Karpas-422 (cell line): ENCODE results near the gene SUMO1. TPM values are rescaled to one million over a fixed set of nuclear protein-coding genes. Genes with fewer than 3 reads are reported as not detected.
"Not testable (repeated sequence)": the region's sequence is repeated elsewhere in the genome, so short reads cannot be mapped to it uniquely, and the experiment has no call there.

Source experiments
- DNase-seq: peaks from one replicate; pipeline ENCODE4 v3.0.0-alpha.2; 2015
- H2AFZ ChIP-seq: fragments of 200-600 bp; sonication (generic); 2 replicates; pipeline ENCODE4 v1.6.1; 2014; ENCODE audit warnings: antibody characterized with exemption, low read length, mixed read lengths
- H3K27ac ChIP-seq: fragments of 200-600 bp; sonication (generic); 2 replicates; pipeline ENCODE4 v1.5.1; 2014; ENCODE audit warnings: mild to moderate bottlenecking, low read length, moderate library complexity
- H3K27me3 ChIP-seq: fragments of 200-600 bp; sonication (generic); 2 replicates; pipeline ENCODE4 v1.6.1; 2014; ENCODE audit warnings: low read length, mixed read lengths
- H3K36me3 ChIP-seq: fragments of 200-600 bp; sonication (generic); 2 replicates; pipeline ENCODE4 v1.6.1; 2014; ENCODE audit warnings: low read length, mixed read lengths; ENCODE audit not compliant: insufficient read depth
- H3K4me1 ChIP-seq: fragments of 200-600 bp; sonication (generic); 2 replicates; pipeline ENCODE4 v1.6.1; 2014; ENCODE audit warnings: mild to moderate bottlenecking, low read length, mixed read lengths
- H3K4me2 ChIP-seq: fragments of 200-600 bp; sonication (generic); 2 replicates; pipeline ENCODE4 v1.6.1; 2014; ENCODE audit warnings: low read length, low read depth, mild to moderate bottlenecking; ENCODE audit not compliant: poor library complexity, severe bottlenecking
- H3K4me3 ChIP-seq: fragments of 200-600 bp; sonication (generic); 2 replicates; pipeline ENCODE4 v1.5.1; 2014; ENCODE audit warnings: mild to moderate bottlenecking, antibody characterized with exemption, low read length, mixed read lengths
- H3K79me2 ChIP-seq: fragments of 200-600 bp; sonication (generic); 2 replicates; pipeline ENCODE4 v1.6.1; 2014; ENCODE audit warnings: mild to moderate bottlenecking, low read length, mixed read lengths
- H3K9ac ChIP-seq: fragments of 200-600 bp; sonication (generic); 2 replicates; pipeline ENCODE4 v1.6.0; 2014; ENCODE audit warnings: low read length
- H3K9me2 ChIP-seq: fragments of 200-600 bp; sonication (generic), shearing (Covaris generic); replicated peaks from 2 replicates; pipeline ENCODE4 v1.6.0; 2014; ENCODE audit warnings: mild to moderate bottlenecking, low read length, moderate library complexity; ENCODE audit not compliant: insufficient read depth
- H3K9me3 ChIP-seq: fragments of 300-700, 200-600 bp; sonication (generic); 2 replicates; pipeline ENCODE4 v1.6.1; 2014; ENCODE audit warnings: low read length, mixed read lengths
- H4K20me1 ChIP-seq: fragments of 200-600 bp; sonication (generic); 2 replicates; pipeline ENCODE4 v1.6.1; 2014; ENCODE audit warnings: mild to moderate bottlenecking, antibody characterized with exemption, low read length, low read depth; ENCODE audit not compliant: insufficient read depth
- total RNA-seq: library from RNA; depleted of rRNA; stranded (reverse); fragments of >200 nt; shearing (Covaris generic); gene quantifications from 2 replicates; pipeline ENCODE4 v1.2.3, GENCODE V29; 2014; ENCODE audit warnings: low replicate concordance; rRNA removed

SUMO1 gene
- 89.8 and 170 TPM in 2 replicates for total RNA-seq

- peak within 1 kb of the TSS; percentile 94 for H3K9ac ChIP-seq
- H3K27ac ChIP-seq = peak within 1 kb of the TSS; percentile 37; the same call in 1 of the 2 replicates
- H3K36me3 ChIP-seq = 0 out of 2 replicates have a peak, but pooled peaks cover 3% of the 10 kb centered on the region
- no peaks in the 10 kb centered on the region for H3K27me3 ChIP-seq
- H3K9me2 ChIP-seq = no peaks in the 10 kb centered on the region
- H3K9me3 ChIP-seq = no peaks in the 10 kb centered on the region
- H4K20me1 ChIP-seq = peaks cover 19% of the 10 kb centered on the region
- H3K79me2 ChIP-seq = peaks cover 48% of the 10 kb centered on the region
- H2AFZ ChIP-seq = peak within 1 kb of the TSS; percentile 99
- H3K4me1 ChIP-seq = peaks cover 21% of the 10 kb centered on the region
- H3K4me3 ChIP-seq = peak within 1 kb of the TSS; percentile 93
- DNase-seq = peak; percentile 97
- peak within 1 kb of the TSS; percentile 97 for H3K4me2 ChIP-seq
Observed at GRCh38 chr2:202238234-202239197, at the start of gene SUMO1. Gene SUMO1, minus strand, starts transcription at chr2:202238597. Its CDS starts 146 bp downstream, at chr2:202238451.

- no peaks in the 10 kb centered on the region for H3K9me2 ChIP-seq
- no peaks in the 10 kb centered on the region for H3K9me3 ChIP-seq
- H3K27ac ChIP-seq = no peak overlapping the region
- H3K4me3 ChIP-seq = no peak overlapping the region
- peaks cover 58% of the 10 kb centered on the region for H3K79me2 ChIP-seq
- no peak overlapping the region for H3K9ac ChIP-seq
- H3K4me1 ChIP-seq = no peaks in the 10 kb centered on the region
- peaks cover 15% of the 10 kb centered on the region; the same call in 1 of the 2 replicates for H4K20me1 ChIP-seq
- peaks cover 71% of the 10 kb centered on the region for H3K36me3 ChIP-seq
- no peak overlapping the region for H3K4me2 ChIP-seq
- H2AFZ ChIP-seq = no peak overlapping the region
- H3K27me3 ChIP-seq = no peaks in the 10 kb centered on the region
- DNase-seq = no peak
Observed at GRCh38 chr2:202286595-202286994, 48.2 kb upstream of the SUMO1 start.

GRCh38 chr2:202278944-202279343, 40.5 kb upstream of the SUMO1 start:
- no peak overlapping the region for H3K27ac ChIP-seq
- H3K4me2 ChIP-seq = no peak overlapping the region
- no peaks in the 10 kb centered on the region for H3K9me3 ChIP-seq
- H3K9me2 ChIP-seq = no peaks in the 10 kb centered on the region
- peaks cover 54% of the 10 kb centered on the region for H4K20me1 ChIP-seq
- H3K36me3 ChIP-seq = peaks cover 78% of the 10 kb centered on the region
- H3K79me2 ChIP-seq = peaks cover 86% of the 10 kb centered on the region
- no peak overlapping the region for H3K9ac ChIP-seq
- DNase-seq = peak; percentile 43
- H2AFZ ChIP-seq = no peak overlapping the region
- H3K4me1 ChIP-seq = no peaks in the 10 kb centered on the region
- no peaks in the 10 kb centered on the region for H3K27me3 ChIP-seq
- H3K4me3 ChIP-seq = no peak overlapping the region

- H3K36me3 ChIP-seq = peaks cover 78% of the 10 kb centered on the region
Observed at GRCh38 chr2:202278036-202278760, 39.8 kb upstream of the SUMO1 start.

GRCh38 chr2:202276078-202276720, 37.8 kb upstream of the SUMO1 start:
- Histone ChIP-seq H3K36me3 (peaks cover 70% of the 10 kb centered on the region), H4K20me1 (peaks cover 79% of the 10 kb centered on the region), H3K79me2 (peaks cover 96% of the 10 kb centered on the region)
- H3K4me1 ChIP-seq, H3K4me3 ChIP-seq, H3K27me3 ChIP-seq, DNase-seq, H3K9me2 ChIP-seq, H3K27ac ChIP-seq, H3K9ac ChIP-seq, H3K4me2 ChIP-seq, H3K9me3 ChIP-seq, H2AFZ ChIP-seq: not testable (repeated sequence)

More at GRCh38 chr2:202278036-202278760, 39.8 kb upstream of the SUMO1 start:
- peak; percentile 39 for DNase-seq
- Histone ChIP-seq H4K20me1 (peaks cover 61% of the 10 kb centered on the region), H3K9me3 (no peaks in the 10 kb centered on the region), H3K9ac (no peak overlapping the region), H3K27ac (no peak overlapping the region), H3K4me2 (no peak overlapping the region), H3K79me2 (peaks cover 93% of the 10 kb centered on the region), H2AFZ (no peak overlapping the region), H3K4me1 (no peaks in the 10 kb centered on the region), H3K27me3 (no peaks in the 10 kb centered on the region), H3K9me2 (no peaks in the 10 kb centered on the region), H3K4me3 (no peak overlapping the region)

- H3K9ac ChIP-seq = no peak overlapping the region
- no peak overlapping the region for H3K27ac ChIP-seq
- H3K4me1 ChIP-seq = peaks cover 31% of the 10 kb centered on the region
- peaks cover 28% of the 10 kb centered on the region; the same call in 1 of the 2 replicates for H3K36me3 ChIP-seq
- no peak overlapping the region for H3K4me3 ChIP-seq
- H3K9me3 ChIP-seq = no peaks in the 10 kb centered on the region
- H3K79me2 ChIP-seq = peaks cover 99% of the 10 kb centered on the region
- DNase-seq = peak; percentile 32
- H3K4me2 ChIP-seq = peak overlapping the region; percentile 73
- H3K9me2 ChIP-seq = no peaks in the 10 kb centered on the region
- H4K20me1 ChIP-seq = peaks cover 83% of the 10 kb centered on the region
- H2AFZ ChIP-seq = no peak overlapping the region
- no peaks in the 10 kb centered on the region for H3K27me3 ChIP-seq
Observed at GRCh38 chr2:202270487-202270886, 32.1 kb upstream of the SUMO1 start.

GRCh38 chr2:202269585-202269984, 31.2 kb upstream of the SUMO1 start:
- Histone ChIP-seq H3K4me3 (no peak overlapping the region), H3K79me2 (peaks cover 91% of the 10 kb centered on the region), H3K4me2 (peak overlapping the region; percentile 73), H3K4me1 (peaks cover 32% of the 10 kb centered on the region), H3K36me3 (peaks cover 19% of the 10 kb centered on the region; the same call in 1 of the 2 replicates), H3K27me3 (no peaks in the 10 kb centered on the region), H2AFZ (no peak overlapping the region), H3K9me3 (no peaks in the 10 kb centered on the region), H3K27ac (no peak overlapping the region), H4K20me1 (peaks cover 74% of the 10 kb centered on the region), H3K9ac (no peak overlapping the region), H3K9me2 (no peaks in the 10 kb centered on the region)
- peak; percentile 50 for DNase-seq
